IPS-NIHi11 (cell line): ENCODE results near the gene CFAP100.

Experiments used
- DNase-seq: peaks from one replicate; pipeline ENCODE4 v3.0.0; 2012; ENCODE audit warnings: mixed read lengths, low spot score

CFAP100 gene

DNA sequence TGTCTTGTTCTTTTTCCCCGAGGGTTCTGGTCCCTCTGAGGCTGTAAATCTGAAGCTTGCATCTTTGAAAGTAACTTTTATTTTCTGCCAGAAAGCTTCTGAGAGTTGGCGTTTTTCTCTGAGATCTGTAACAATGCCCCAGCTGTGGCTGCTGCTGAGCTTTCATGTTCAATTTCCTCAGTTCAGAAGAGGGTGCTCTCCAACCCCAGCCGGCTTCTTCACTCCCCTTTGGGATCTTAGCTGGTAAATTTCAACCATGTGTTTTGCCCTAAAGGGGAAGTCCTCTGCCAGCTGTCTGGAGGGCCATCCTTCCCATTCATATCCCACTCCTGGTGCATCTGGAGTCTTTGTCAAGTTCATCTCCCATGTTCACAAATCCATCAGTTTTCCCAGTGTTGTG, 18.3 kb upstream of the CFAP100 start:
- no peak for DNase-seq

- no peak for DNase-seq
Observed at GRCh38 chr3:126377211-126377610, 17.5 kb upstream of the CFAP100 start.

DNA sequence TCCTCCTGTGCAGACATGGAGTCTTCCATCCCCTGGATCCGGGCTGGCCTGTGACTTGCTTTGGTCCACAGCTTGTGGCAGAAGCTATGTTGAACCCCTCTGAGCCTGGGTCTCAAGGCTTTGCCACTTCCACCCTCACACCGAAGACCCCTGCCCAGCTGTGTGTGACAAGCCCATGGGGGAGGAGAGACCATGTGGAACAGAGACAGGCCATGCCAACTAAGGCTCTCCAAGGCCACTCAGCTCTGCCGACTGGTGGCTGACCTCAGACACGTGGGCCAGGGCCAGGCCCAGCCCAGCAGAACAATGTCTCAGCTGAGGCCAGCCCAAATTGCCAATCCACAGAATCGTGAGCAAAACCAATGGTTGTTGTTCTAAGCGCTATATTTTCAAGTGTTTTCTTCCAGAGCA, 16.4 kb upstream of the CFAP100 start:
- no peak for DNase-seq

DNA sequence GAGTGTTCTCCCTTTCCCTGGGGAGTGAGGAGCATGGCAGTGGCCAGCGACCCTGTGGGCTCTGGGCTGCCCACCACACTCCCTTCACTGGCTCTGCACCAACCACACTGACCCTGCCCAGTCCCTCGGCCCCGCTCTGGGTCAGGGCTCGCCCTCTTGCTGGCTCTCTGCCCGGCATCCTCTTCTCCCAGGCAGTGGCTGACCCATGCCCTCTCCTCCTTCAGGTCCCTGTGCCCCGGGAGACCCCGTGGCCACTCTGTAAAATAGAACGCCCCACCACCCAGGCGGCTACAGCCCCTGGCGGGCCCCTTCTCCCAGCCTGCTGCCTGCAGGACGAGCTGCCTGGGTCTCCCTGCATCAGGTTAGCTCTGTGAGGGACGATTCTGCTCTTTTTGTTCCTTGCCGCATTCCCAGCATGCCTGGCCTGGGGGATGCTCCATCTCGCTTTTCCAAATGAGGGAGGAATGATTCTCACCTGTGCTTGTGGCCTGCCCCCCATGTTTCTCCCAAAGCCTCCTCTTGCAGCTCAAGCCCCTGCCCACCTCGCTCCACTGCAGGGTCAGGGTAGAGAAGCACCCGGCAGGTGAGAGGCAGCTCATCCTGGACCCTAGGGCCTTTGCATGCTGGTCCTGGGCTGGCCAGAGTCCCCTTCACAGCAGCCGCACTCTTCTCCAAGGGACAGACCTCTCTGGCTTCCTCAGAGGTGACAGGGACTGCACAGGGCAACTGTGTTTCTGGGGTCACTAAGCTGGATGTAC, 14.5 kb upstream of the CFAP100 start:
- no peak for DNase-seq

DNA sequence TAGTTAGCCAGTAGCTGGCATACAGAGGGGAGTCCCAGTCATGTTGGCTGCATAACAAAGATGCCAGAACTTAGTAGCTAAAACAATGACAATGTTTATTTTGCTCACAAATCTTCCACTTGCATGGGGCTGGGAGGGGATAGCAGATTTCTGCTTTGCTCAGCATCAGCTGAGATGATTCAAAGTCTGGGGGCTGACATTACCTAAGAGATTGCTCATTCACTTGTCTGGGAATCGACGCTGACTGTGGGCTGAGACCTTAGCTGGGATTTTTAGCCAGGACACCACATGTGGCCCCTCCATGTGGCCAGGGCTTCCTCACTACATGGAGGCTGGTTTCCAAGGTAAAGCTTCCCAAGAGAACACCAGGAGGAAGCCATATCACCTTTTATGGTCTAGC, 12.7 kb upstream of the CFAP100 start:
- no peak for DNase-seq

- DNase-seq = peak; percentile 89
Observed at GRCh38 chr3:126389112-126389793, 5.5 kb upstream of the CFAP100 start.

DNA sequence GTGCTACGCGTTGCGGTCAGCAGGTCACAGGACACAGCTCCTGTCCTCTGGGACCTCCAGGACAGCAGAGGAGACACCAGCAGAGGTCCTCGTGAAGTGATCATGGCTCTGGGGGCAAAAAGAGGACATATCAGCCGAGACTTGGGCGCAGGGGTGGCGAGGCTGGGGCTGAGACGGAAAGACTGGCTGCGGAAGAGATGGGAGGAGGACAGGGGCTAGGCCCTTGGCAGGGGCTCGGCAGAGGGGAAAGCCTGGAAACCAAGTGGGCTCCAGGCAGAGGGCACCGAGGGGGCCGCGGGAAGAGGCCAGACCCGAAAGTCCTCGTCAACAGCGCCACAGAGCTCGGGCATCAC, 4.9 kb upstream of the CFAP100 start:
- DNase-seq = no peak

GRCh38 chr3:126390201-126390600, 4.5 kb upstream of the CFAP100 start:
- no peak for DNase-seq

DNA sequence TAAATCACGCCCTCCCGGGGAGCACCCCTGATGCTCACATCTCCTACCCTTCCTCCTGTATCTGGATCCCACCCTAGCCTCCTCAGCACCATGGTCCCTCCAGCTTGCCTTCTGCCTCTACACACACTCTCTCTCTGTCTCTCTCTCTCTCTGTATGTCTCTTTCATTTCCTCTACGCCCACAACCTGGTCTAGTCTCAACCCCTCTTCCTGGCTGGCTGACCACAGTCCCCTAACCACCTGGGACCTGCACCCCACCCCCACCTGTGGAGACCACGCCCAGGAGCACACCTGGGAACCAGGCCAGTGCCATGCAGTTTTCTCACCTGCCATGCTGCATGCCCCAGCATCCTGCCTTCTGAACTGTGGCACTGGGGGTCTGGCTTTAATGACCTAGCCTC, 4.0 kb upstream of the CFAP100 start:
- DNase-seq = no peak

DNA sequence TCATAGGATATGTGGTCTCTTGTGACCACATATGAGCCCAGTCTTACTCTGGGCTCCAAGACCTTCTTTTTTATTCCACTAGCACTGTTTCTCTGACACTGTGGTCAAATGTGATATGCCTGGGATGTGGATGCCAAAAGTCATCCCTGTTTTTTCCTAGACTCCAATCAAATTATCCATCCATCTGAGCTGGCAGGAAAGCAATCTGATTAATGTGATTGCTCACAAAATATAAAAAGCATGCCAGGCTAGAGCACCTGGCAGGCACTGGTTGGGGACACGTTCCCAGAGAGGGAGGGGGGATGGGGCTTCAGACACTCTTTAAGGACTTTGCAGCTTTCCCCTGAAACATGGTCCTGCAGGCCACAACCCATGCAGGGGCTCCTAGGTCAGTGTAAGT, 3.1 kb upstream of the CFAP100 start:
- no peak for DNase-seq

GRCh38 chr3:126392246-126392645, 2.5 kb upstream of the CFAP100 start:
- no peak for DNase-seq

DNA sequence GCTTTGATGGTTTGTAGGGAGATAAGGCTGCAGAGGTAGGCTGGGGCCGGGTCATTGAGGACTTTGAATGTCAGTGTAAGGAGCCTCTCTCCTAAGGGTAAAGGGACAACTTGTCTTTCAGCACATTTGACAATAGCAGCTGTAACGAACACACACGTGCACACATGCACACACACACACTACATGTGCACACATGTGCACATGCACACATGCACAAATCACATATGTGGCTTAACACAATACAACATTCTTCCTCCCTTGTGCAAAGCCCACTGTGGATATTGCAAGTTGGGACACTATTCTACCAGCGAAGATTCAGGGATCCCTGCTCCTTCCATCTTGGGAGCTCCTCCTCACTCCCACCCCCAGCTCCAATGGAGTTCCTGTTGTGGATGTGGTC, 1.1 kb upstream of the CFAP100 start:
- DNase-seq = no peak

DNA sequence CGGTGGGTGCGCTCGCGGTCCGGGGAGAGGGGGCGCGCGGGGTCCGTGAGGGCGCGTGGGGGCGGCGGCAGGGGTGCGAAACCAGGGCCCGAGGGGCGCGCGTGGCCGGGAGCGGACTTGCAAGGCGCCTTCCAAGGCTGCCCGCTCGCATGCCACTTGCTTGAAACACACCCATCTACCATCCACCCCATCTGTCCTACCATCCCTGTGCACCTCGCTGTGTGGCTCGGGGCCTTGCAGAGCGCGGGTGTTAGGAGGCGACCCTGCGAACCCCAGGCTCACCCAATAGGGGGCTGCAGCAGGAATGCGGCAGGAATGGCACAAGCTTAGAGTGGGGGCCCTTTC, 240 bp downstream of the CFAP100 start:
- DNase-seq = no peak

DNA sequence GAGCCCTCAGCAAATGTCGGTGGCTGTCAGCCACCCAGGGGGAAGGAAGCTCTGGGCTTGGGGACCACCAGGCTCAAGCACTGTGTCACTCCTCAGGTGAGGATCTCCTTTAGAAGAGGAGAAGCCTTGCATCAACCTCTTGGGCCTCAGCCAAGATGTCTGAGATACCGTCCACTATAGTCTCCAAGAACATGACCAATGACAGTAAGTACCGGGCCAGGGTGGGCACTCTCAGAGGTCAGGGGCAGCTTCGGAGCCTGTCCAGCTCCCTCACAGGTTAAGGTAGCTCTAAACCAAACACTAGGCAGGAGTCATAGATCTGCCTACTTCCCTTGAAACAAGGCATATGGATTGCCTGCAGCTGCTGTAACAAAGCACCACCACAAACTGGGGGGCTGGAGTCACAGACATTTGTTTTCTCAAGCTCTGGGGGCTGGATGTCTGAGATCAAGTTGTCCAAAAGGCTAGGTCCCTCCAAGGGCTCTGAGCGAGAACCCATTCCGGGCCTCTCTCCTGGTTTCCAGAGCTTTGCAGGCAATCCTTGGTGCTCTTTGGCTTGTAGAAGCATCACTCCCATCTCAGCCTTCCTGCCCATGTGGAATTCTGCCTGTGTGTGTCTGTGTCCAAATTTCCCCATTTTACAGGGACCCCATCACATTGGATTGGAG, 1.3 kb downstream of the CFAP100 start:
- no peak for DNase-seq

DNA sequence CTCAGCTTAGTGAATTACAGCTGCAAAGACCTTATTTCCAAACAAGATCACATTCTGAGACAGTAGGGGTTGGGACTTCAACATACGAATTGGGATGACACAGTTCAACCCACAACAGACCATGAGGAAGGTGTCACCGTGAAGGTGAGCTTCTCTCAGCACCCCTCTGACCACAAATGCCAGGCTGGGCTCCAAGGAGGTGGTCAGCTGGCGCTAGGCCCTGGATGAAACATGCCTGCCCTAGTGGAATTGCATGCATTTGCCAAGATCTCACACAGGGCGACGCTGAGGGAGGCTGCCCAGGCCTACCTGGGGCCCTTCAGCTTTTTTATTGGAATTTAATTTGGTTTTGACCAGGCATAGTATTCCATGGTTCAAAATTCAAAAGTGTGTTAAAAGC, 1.8 kb downstream of the CFAP100 start:
- no peak for DNase-seq

GRCh38 chr3:126397610-126398422, 3.1 kb downstream of the CFAP100 start:
- DNase-seq = no peak

- no peak for DNase-seq
Observed at GRCh38 chr3:126398423-126399350, 4.0 kb downstream of the CFAP100 start.

DNA sequence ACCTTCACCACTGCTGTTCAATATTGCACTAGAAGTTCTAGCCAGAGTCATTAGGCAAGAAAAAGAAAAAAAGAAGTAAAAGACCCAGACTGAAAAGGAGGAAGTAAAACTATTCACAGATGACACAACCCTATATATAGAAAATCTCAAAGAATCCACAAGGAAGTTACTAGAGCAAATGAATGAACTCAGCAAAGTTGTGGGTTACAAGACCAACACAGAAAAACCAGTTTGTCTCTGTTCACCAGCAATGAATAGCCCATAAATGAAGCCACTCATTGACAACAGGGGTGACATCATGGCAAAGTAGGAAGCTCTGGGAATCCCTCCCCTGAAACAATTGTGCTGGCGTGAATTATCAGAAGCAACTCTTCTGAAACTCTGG, 4.6 kb downstream of the CFAP100 start:
- DNase-seq = no peak

GRCh38 chr3:126399756-126400155, 5.0 kb downstream of the CFAP100 start:
- no peak for DNase-seq

DNA sequence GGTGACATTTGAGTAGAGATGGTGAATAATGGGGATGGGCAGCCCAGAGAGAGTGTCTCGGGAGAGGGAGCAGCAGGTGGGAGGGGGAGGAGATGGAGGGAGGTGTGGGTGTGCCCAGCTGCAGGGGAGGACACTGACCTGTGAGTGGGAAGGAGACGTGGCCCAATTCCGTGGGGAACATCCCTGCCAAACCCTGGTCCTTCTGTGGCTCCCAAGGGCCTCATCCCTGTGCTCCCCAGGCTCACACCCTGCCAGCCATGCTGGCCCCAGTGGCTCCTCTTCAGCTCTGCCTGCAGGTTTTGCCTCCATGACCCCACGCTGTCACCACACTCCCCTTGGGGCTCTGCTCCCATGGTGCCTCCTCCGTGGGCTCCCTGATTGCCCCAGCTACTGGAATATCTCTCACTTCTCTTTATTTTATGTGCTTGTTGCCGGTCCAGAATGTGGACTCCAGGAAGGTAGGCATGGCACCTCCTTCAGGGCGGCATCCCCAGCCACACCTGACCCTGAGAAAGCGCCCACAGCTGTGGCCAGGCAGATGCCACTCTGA, 7.0 kb downstream of the CFAP100 start:
- no peak for DNase-seq

DNA sequence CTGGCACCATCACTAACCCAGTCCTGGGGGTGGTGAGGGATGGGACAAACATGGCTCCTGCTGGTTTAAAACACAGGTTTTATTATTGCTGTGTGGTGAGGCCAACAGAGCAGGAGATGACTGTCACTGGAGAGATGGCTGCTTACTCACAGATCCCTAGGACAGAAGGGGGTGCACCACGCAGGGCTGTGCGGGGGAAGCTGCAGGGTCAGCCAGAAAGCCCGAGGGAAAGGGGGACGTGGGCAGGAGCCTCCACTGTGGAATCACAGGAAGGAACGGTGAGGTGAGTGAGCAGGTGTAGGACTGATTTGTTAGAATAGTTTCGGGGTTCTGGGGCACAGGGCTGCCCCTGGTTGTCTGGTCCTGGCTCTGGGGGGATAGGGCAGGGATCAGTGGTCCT, 7.5 kb downstream of the CFAP100 start:
- DNase-seq = no peak
